Middle frontal gyrus (tissue), 1 donor: Measurements from ENCODE around the gene RIMOC1.
"Not testable (repeated sequence)": the region's sequence is repeated elsewhere in the genome, so short reads cannot be mapped to it uniquely, and the experiment has no call there.

Experiments
- DNase-seq: peaks from one replicate; pipeline ENCODE4 v3.0.0-alpha.2; 2015; ENCODE audit warnings: low spot score; ENCODE audit errors: extremely low spot score

RIMOC1 gene

DNA sequence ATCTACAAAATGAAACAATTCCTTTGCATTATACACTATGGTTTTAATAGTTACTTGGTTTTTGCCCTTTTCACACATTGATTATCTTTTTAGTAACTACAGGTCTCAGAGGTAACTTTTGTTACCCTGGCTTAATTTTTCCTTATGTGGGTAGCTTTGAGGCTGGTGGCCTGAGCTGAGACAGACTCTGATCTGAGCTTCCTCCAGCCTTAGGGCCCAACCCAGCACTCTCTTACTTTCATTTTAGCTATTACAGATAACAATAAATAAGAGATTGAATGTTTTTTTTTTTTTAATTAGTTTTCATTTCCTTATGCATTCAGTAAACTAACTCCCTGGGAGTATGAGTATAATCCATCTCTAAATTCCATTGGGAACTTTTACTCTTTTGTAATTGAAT lies 18.9 kb upstream of the RIMOC1 start:
- no peak for DNase-seq

DNA sequence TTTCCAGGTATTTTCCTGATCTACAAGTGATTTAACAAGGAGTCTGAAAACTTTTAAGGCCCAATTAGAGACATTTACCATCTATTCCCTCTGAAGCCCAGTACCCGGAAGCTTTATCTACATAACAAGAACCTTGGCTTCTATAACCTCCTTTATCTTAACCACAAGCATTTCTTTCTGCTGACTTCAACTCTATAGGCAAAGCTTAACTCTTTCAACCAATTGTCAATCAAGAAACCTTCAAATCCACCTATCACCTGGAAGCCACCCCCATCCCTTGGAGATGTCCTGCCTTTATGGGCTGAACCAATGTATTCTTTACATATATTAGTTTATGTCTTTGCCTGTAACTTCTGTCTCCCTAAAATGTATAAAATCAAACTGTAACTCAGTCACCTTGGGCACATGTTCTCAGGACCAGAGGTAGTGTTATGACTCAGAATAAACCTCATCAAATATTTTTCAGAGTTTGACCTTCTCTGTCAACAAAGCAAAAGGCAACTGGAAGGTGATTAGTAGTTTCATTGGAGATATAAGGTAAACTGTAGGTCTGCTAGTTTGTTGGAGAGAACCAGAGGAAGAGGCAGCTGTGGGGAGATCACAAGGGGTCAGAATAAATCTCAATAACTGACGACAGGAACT lies 13.0 kb upstream of the RIMOC1 start:
- DNase-seq: no peak

DNA sequence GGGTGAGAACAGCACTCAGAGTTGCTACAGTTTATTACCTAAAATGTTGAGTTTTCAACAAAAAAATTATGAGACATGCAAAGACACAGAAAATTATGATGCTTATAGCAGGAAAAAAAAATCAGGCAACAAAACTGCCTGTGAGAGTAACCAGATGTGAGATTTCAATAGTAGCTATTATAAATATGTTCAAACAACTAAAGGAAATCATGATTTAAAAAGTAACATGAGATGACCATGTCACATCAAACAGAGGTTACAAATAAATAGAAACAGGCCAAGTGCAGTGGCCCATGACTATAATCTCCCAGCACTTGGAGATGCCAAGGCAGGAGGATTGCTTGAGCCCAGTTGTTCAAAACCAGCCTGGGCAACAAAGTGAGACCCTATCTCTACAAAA lies 12.1 kb upstream of the RIMOC1 start:
- DNase-seq: no peak

DNA sequence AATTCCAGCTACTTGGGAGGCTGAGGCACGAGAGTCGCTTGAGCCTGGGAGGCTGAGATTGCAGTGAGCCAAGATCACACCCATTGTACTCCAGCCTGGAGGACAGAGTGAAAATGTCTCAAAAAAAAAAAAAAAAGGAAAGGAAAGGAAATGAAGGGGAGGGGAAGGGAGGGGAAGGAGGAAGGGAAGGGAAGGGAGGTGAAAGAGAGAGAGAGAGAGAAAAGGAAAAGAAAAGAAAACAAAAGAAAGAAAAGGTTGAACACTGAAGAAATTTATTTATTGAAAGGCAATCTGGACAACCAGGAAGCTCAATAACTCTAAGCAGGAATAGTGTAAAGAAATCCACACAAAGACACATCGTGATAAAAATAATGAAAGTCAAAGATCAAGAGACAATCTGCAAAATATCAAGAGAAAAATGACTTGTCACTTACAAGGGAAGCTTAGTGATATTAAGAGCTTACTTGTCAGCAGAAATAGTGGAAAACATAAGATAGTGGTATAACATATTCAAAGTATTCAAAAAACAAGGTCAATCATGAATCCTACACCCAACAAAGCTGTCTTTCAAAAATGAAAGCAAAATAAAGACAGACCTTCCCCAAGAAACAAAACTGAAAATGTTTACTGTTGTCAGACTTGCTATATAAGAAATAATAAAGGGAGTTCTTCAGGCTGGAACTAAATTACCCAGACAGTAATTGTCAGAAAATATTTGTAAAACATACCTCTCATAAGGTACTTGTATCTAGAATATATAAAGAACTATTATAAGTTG lies 10.9 kb upstream of the RIMOC1 start:
- no peak for DNase-seq

DNA sequence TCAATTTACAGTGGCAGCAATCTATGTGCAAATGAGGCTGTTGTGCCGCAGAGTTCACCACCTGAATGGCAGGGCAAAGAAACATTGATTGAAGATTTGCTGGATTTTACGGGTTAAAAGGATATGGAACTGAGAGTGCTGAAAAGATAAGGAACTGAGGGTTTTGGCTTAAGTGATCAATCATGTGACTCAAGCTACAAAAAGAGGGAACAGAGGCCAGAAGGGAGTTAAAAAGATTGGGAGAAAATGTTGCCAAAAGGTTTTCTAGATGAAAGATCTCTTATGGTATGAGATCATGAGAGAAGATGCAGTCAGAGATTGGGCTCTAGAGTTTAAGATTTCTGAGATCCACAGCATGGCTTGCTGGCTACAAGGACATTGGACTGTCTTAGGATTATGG lies 7.9 kb upstream of the RIMOC1 start:
- DNase-seq: no peak

DNA sequence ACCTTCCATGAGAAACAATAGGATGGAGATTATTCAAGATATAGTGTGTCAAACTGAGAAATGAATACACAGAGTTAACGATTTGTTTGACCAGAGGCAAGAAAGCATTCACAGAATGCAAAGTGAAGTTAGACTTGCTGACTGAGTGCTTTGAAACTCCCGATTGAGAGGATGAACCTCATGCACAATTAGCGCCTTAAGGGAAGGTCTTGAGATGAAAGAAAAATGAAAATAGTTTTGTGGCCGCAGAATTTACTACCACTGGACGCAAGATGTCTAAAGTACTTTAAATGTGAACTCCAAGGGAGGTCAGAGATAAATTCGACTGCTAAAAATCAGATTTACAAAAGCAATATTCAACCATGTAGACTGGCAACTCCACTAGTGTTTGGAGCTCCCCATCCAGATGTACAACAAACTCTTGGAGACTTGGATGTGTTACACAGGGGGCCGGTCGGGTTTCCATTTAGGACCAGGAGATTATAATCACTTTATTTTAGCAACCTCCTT lies 707 bp upstream of the RIMOC1 start:
- DNase-seq: no peak

DNA sequence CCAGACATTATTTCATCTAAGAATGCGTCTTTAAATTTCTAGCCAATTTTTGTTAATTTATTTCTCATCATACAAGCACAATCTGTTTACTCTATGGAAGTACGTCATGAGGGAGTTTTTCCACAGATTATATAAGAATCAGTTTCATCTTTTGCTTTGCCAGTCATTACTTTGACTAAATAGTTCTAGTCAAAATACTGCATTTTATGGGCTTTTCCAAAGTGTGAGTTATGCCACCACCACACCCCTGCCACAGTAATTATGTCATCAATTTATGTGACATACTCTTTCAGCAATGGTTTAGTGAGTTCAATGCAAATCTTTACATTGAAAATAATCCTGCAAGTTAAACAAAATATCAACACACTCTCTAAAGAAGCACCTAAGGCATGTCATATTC lies 2.0 kb downstream of the RIMOC1 start:
- no peak for DNase-seq

DNA sequence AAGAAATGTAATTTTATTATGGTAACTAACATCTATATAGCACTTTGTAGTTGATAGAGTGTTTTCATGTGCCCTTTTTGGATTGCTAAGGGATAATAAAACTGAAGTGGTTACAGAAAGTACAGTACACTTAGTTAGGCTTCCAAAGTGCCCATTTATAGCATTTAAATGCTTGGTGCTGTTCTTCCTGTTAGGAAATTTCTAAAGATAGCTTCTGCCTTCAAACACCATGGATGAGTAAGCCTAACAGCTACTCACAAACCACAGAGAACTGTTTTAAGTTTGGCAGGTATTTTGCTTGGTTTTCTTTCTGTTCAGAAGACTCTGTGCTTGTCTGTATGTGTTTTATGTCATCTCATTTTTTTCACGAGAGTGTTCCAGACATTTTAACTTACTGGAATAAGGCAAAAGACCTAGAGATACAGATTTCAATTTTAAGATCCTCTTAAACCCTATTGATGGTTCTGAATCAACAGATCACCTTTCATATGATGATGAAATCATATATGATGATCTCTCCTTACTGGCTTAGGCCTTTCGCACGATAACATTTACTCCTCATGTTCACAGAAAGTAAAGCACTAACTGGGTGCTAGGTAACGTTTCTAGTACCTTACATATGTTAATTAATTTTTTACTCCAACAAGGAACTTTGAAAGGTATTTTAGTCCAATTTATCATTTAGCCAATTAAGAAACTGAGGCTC lies 4.4 kb downstream of the RIMOC1 start:
- no peak for DNase-seq

DNA sequence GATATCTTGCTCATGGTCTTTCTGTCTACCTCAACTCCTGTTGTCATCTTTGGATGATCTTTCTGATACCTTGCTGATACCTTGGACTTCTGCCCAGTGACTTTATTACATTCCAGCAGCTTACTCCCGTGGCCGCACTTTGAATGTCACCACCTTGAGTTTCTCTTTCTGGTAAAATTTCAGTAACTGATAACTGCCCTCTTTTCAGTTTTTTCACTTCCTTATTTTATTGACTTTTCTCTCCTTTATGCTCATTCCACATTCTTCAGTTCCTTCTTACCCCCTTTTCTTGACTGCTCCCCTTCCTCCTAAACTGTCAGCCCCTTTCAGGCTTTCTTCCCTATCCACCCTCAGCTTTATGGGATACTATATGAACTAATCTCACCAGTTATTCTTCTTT lies 14.0 kb downstream of the RIMOC1 start:
- DNase-seq: no peak

DNA sequence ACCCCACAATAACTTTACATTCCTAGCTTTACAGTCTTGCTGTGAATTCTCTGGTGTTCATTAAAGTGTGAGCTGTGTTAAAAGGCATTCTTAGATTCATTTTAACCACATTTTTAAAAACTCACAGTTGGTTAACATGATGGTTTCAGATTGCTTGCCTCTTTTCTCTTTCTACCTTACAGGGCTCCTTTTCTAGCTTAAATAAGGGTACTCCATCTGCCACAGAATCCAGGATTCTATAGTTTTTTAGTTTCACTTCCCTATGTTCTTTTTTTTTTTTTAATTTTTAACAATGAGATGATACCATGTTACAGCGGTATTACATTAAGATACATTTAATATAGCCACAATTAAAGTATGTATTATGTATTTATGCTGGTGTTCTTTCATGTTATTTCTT lies 17.0 kb downstream of the RIMOC1 start:
- DNase-seq: no peak

DNA sequence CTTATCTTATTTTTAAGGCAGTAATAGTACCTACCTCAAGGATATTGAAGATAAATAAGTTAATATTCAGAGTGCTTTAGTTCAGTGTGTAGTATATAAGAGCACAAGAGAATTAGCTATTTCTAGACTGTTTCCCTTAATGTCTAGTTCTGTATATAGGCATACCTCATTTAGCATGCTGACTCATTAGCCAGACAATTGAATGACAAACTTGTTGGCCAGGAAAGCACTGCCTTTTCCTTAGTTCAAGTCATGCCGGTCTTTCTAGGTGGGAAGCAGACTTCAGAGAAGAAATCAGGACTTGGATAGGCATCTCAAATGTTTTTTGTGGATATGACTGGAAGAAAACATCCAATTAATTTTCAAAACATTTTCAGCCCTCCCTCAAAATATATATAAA lies 17.7 kb downstream of the RIMOC1 start:
- DNase-seq: no peak

DNA sequence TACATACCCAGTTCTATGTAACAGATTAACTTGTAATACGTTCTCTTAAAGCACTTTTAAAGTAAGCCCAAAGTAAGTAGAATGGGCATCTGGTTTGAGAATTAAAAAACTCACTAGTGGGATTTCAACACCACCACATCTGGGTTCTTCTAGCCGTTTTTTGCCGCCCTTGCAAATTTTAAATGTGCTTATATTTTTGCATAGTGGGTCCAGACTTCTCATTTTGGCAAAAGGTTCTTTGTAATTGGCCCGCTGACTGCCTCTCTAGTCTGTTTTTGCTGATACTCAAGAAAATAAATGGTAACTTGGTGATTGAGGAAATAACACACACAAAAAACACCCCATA lies 20.4 kb downstream of the RIMOC1 start:
- DNase-seq: no peak

DNA sequence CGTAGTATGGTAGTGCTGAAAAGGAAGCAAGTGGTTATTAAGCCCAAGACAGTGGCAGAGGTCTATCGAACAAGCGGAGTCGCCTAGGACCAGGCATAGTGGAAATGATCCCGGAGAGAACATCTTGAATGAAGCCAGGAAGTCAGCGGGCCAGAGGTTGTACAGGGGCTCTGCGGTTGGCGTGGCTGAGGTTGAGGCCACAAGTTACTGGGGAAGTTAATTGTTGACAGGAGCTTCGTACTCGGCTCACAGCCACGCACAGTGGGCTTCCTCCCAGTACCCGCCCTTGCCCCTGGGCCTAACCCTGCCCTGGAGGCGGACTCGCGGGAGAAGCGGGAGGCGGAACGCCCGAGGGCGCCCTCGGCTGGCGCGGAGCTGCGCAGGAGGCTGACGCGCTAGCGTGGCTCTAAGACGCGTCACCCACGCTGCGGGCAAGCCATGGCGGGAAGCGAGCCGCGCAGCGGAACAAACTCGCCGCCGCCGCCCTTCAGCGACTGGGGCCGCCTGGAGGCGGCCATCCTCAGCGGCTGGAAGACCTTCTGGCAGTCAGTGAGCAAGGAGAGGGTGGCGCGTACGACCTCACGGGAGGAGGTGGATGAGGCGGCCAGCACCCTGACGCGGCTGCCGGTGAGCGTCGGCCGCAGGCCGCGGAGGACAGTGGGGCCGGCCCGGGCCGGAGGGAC lies 20.9 kb downstream of the RIMOC1 start, which contains the start of gene FBXO4:
Gene FBXO4, plus strand, starts transcription at position 410 of the 683 bp plus-strand sequence. Its CDS starts 29 bp downstream, at position 439.
- DNase-seq: peak; percentile 79

DNA sequence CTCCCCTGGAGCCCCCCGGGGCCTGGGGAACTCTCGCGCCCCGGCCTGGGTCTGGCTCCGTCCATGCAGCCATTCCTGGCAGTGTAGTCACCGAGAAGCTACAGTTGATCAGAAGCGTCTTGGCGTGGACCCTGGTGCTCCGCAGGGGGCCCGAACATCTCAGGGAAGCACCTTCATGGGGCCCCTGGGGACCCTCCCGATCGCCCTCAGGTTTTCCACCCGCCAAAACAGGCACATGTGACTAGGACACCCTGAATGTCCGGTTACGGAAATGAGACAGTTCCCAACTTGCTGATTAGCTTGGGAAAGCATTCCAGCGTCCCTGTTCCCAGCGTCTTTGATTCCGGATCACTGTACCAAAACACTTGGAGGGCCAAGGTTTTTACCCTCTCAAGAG lies 21.4 kb downstream of the RIMOC1 start:
- DNase-seq: no peak

DNA sequence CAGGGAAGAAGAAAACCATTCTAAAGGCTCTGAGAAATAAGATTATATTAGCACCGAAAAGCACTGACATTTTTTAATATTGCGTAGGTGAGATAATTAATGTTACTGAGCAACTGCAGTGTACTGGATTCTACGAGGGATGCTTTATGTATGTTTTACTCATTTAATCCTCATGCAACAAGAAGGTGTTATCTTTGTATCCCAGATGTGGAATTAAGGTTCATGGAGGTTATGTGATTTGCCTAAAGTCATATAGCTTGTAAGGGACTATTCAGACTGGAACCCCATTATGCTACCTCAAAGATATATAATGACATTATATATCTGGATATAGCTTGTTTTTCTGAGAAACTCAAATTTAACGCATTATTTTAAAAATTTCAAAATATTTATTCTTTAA lies 23.5 kb downstream of the RIMOC1 start:
- DNase-seq: no peak

DNA sequence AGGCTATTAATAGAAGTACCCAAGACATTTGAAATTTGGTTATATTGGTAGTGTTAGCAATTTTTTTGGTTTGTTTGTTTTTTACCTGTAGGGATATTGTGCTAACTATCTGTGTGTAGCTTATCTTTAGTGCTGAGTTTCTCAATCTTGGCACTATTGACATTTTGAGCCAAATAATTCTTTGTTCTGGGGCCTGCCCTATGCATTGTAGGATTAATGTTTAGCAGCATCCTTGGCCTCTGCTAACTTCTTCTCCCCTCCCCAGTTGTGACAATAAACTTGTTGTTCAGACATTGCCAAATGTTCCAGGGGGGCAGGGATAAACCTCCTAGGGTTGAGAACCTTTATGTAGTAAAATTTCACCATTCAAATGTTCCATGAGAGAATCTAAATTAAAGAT lies 24.9 kb downstream of the RIMOC1 start:
- DNase-seq: no peak

DNA sequence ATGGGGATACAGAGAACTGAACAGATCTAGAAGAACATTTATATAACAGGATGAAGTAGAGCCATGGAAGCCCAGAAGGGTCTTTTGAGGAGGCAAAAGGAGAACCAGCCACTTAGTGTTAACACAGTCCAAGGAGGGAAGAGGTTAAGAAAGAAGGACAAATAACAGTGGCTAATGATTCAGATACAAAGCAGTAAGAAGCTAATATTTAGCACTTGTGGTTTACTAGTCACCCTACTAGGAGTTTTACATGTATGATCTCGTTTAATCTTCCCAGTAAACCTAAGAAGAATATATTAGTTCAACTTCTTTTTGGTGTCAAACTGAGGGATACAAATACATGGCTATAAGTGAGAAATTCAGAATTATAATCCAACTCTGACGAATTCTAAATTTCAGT lies 28.6 kb downstream of the RIMOC1 start:
- no peak for DNase-seq

DNA sequence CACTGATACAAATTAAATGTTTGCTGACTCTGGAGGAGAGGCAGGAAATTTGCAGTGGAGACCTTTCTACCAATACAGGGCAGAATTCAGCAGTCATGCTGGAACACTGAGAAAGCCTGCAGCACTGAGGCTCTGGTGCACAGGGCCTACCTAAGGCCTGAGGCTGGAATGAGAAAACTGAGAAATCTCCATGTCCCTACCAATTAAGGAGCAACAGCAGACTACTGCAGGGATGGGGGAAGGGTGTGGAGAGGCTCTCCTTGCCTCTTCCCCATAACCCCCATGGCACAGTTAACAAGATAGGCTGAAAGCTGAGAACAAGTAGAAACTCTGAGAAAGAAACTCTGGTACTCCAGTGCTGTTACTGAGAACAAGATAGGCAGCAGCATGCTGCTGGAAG lies 31.4 kb downstream of the RIMOC1 start:
- no peak for DNase-seq

DNA sequence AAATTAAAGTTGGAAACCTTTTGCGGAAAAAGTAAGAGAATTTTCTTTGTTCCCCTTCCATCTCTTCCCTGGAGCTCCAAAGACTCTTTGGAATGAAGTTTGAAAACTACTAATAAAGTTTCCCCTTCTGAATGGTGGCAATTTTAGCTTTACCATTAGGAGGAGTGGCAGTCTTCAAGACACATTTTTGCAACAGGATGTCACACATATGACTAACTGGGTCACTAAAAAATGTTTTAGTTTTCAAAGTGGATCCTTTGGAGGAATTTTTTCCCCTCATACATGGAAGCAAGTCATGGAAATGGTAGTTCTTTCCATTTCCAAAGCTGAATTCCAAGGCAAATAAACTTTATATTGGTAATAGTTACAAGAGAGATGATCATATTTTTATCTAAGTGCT lies 36.5 kb downstream of the RIMOC1 start:
- DNase-seq: no peak

DNA sequence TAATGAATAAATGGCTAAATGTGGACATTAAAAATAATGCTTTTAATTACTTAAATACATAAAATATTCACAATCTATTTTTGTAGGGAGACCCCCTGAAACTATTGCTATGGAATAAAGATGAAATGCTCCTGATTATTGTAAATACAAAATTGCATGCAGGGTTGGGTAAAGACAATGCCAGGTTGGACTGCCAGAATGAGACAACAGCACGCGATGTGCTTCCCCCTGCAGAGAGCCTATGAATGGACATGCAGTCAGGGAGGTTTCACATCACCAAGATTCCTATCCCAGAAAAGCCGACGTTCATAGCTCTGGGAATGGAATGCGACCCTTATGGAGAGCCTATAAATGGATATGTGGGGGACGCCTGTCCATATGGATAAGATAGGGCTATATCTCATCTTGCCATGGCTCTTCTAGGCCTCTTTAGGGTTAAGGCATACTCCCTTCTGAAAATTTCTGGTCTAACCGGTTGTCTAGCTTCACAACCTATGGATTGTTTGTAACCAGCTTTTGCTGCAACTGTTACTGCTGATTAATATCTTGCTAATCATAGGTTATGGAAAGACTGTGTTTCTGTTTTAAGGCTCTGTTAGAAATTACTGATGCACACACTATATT lies 41.3 kb downstream of the RIMOC1 start:
- not testable (repeated sequence) for DNase-seq

DNA sequence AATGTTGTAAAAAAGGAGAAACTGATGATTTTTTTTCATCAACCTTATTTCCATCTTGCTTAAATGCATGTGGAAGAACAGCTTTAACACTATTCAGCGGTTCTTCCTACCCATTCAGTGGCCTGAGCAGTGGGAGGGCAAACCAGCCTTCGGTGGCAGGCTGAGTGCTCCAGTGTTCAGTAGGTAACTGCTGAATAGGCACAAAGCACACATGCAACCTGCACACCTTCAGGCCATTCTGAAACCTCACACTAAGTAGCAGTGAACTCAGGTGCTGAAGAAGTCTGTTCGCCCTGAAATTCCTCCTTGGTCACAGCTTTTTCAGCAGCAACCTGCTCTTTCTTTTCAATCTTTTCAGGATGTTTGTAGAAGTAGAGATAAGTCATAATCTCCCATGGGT lies 47.1 kb downstream of the RIMOC1 start:
- no peak for DNase-seq
